Left ventricle myocardium superior (tissue), 1 donor: ENCODE measurements around the gene RANBP1. TPM values are rescaled to one million over a fixed set of nuclear protein-coding genes. Genes with fewer than 3 reads are reported as not detected.

Experiments
- microRNA-seq: library from miRNA; unstranded; fragments of <30 nt; microRNA quantifications from one replicate; pipeline ENCODE4 v1.2.0, GENCODE V29; 2020; ENCODE audit warnings: borderline number of aligned reads
- total RNA-seq: library from RNA; stranded (reverse); fragmentation: NEBNext Ultra II Directional; extraction: Animal tissue kit (Norgen Biotek cat#: 25700); gene quantifications from one replicate; pipeline ENCODE4 v1.2.1, GENCODE V29; 2021
- donor health status: DM: no; HTN: yes; CAD: no; lungs with severe emphysema.

Gene RANBP1
- total RNA-seq, 1 donor from 2014 or later, result 36.6 TPM

Small RNAs within 50 kb of the gene (microRNA-seq; reads per million reads assigned to microRNA genes)
- not detected for gene MIR6816

Other genes starting within 250 kb of the RANBP1 start
- gene COMT, start 174.3 kb upstream of the RANBP1 start, total RNA-seq, result 83.4 TPM
- gene TXNRD2, start 174.3 kb upstream of the RANBP1 start, total RNA-seq, result 42.4 TPM
- 26.8 TPM for gene ARVCF, start 99.3 kb upstream of the RANBP1 start, total RNA-seq
- gene TANGO2, start 95.0 kb upstream of the RANBP1 start, total RNA-seq, result 71.5 TPM
- gene DGCR8, start 35.9 kb upstream of the RANBP1 start, total RNA-seq, result 17.7 TPM
- 28.5 TPM for gene TRMT2A, start 1.1 kb downstream of the RANBP1 start, total RNA-seq
- gene ZDHHC8, start 15.7 kb downstream of the RANBP1 start, total RNA-seq, result 51.6 TPM
- gene CCDC188, start 35.0 kb downstream of the RANBP1 start, total RNA-seq, result 0.27 TPM
- gene RTN4R, start 152.2 kb downstream of the RANBP1 start, total RNA-seq, result 1.2 TPM
- gene DGCR6L, start 204.0 kb downstream of the RANBP1 start, total RNA-seq, result 46.8 TPM